Liver (tissue), 3 donors: ENCODE results near the gene ADAMTS16.

Experiments used
- EGR1 ChIP-seq, 2 donors: IDR thresholded peaks; 2 replicates each; pipeline ENCODE4 v1.6.1; 2016 to 2018; ENCODE audit warnings: antibody characterized with exemption in 2 of 2, low read depth in 2 of 2
- FOXA1 ChIP-seq: IDR thresholded peaks from 2 replicates; pipeline ENCODE4 v1.6.1; 2016; ENCODE audit warnings: antibody characterized with exemption
- HNF4A ChIP-seq, 2 donors: conservative IDR thresholded peaks; 2 replicates each; pipeline ENCODE4 v1.6.1; 2016; ENCODE audit warnings: antibody characterized with exemption in 2 of 2, mild to moderate bottlenecking in 2 of 2
- RAD21 ChIP-seq, 2 donors: IDR thresholded peaks; 2 replicates each; pipeline ENCODE4 v1.6.1; 2016; ENCODE audit warnings: antibody characterized with exemption in 2 of 2, mild to moderate bottlenecking in 2 of 2
- RXRA ChIP-seq, 2 donors: IDR thresholded peaks; 2 replicates each; pipeline ENCODE4 v1.6.1; 2017 to 2018; ENCODE audit warnings: antibody characterized with exemption in 2 of 2, mild to moderate bottlenecking in 1 of 2
- SP1 ChIP-seq: IDR thresholded peaks from 2 replicates; pipeline ENCODE4 v1.6.1; 2018; ENCODE audit warnings: antibody characterized with exemption, mild to moderate bottlenecking
- TAF1 ChIP-seq: conservative IDR thresholded peaks from 2 replicates; pipeline ENCODE4 v1.6.1; 2016; ENCODE audit warnings: antibody characterized with exemption, mild to moderate bottlenecking
- TF ChIP-seq, protein P1 (sequence below): fragments of 150-350 bp; IDR thresholded peaks from 2 replicates; pipeline ENCODE4 v1.5.1; 2017; ENCODE audit warnings: improper control_type of control experiment, low read depth, low read length; ENCODE audit not compliant: missing input control
- TF ChIP-seq, protein P2 (sequence below): IDR thresholded peaks from 2 replicates; pipeline ENCODE4 v1.6.1; 2016; ENCODE audit warnings: antibody characterized with exemption
- TF ChIP-seq, protein P3 (sequence below): IDR thresholded peaks from 2 replicates; pipeline ENCODE4 v1.6.1; 2016; ENCODE audit warnings: antibody characterized with exemption, mild to moderate bottlenecking
- TF ChIP-seq, protein P4 (sequence below): IDR thresholded peaks from 2 replicates; pipeline ENCODE4 v1.6.1; 2016; ENCODE audit warnings: antibody characterized with exemption
- TF ChIP-seq, protein P5 (sequence below): IDR thresholded peaks from 2 replicates; pipeline ENCODE4 v1.6.1; 2016; ENCODE audit warnings: antibody characterized with exemption
- donor health status: healthy.
- donor health status: healthy.

DNA sequence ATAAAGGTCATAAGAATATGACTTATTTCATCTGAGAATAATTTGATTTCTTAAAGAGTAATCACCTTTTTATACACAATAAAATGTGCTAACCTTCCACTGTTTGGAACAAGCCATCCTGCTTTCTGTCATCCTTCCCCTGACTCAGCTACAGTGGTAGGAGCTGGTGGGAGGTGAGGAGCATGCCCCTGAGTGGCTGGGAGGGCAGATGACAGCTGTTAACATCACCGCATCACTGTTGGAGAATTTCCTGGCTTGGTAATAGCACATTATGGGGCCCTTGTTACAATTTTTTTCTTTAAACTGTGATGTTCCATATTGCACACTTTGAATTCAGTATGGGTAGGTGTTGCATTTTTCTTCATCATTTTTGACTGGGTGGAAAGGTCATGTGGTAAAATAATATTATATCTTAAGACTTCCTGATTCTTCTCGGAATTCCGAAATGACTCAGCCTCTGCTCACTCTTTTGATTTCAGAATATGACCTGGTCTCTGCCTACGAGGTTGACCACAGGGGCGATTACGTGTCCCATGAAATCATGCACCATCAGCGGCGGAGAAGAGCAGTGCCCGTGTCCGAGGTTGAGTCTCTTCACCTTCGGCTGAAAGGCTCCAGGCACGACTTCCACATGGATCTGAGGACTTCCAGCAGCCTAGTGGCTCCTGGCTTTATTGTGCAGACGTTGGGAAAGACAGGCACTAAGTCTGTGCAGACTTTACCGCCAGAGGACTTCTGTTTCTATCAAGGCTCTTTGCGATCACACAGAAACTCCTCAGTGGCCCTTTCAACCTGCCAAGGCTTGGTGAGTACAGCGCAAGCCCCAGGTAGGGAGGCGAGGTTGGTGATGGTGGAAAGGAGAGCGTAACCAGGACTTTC, 5.8 kb downstream of the ADAMTS16 start:
- TF ChIP-seq HNF4A (conservative IDR thresholded peaks at IDR 0.05), result no peak
- TF ChIP-seq, protein P1, sequence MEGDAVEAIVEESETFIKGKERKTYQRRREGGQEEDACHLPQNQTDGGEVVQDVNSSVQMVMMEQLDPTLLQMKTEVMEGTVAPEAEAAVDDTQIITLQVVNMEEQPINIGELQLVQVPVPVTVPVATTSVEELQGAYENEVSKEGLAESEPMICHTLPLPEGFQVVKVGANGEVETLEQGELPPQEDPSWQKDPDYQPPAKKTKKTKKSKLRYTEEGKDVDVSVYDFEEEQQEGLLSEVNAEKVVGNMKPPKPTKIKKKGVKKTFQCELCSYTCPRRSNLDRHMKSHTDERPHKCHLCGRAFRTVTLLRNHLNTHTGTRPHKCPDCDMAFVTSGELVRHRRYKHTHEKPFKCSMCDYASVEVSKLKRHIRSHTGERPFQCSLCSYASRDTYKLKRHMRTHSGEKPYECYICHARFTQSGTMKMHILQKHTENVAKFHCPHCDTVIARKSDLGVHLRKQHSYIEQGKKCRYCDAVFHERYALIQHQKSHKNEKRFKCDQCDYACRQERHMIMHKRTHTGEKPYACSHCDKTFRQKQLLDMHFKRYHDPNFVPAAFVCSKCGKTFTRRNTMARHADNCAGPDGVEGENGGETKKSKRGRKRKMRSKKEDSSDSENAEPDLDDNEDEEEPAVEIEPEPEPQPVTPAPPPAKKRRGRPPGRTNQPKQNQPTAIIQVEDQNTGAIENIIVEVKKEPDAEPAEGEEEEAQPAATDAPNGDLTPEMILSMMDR, result no peak
- TF ChIP-seq RXRA (IDR thresholded peaks at IDR 0.05), result no peak
- TF ChIP-seq FOXA1, result no peak
- TF ChIP-seq, protein P2, sequence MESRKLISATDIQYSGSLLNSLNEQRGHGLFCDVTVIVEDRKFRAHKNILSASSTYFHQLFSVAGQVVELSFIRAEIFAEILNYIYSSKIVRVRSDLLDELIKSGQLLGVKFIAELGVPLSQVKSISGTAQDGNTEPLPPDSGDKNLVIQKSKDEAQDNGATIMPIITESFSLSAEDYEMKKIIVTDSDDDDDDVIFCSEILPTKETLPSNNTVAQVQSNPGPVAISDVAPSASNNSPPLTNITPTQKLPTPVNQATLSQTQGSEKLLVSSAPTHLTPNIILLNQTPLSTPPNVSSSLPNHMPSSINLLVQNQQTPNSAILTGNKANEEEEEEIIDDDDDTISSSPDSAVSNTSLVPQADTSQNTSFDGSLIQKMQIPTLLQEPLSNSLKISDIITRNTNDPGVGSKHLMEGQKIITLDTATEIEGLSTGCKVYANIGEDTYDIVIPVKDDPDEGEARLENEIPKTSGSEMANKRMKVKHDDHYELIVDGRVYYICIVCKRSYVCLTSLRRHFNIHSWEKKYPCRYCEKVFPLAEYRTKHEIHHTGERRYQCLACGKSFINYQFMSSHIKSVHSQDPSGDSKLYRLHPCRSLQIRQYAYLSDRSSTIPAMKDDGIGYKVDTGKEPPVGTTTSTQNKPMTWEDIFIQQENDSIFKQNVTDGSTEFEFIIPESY, result no peak
- no peak for TF ChIP-seq SP1
- TF ChIP-seq, protein P3, sequence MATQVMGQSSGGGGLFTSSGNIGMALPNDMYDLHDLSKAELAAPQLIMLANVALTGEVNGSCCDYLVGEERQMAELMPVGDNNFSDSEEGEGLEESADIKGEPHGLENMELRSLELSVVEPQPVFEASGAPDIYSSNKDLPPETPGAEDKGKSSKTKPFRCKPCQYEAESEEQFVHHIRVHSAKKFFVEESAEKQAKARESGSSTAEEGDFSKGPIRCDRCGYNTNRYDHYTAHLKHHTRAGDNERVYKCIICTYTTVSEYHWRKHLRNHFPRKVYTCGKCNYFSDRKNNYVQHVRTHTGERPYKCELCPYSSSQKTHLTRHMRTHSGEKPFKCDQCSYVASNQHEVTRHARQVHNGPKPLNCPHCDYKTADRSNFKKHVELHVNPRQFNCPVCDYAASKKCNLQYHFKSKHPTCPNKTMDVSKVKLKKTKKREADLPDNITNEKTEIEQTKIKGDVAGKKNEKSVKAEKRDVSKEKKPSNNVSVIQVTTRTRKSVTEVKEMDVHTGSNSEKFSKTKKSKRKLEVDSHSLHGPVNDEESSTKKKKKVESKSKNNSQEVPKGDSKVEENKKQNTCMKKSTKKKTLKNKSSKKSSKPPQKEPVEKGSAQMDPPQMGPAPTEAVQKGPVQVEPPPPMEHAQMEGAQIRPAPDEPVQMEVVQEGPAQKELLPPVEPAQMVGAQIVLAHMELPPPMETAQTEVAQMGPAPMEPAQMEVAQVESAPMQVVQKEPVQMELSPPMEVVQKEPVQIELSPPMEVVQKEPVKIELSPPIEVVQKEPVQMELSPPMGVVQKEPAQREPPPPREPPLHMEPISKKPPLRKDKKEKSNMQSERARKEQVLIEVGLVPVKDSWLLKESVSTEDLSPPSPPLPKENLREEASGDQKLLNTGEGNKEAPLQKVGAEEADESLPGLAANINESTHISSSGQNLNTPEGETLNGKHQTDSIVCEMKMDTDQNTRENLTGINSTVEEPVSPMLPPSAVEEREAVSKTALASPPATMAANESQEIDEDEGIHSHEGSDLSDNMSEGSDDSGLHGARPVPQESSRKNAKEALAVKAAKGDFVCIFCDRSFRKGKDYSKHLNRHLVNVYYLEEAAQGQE, result no peak
- TF ChIP-seq, protein P4, sequence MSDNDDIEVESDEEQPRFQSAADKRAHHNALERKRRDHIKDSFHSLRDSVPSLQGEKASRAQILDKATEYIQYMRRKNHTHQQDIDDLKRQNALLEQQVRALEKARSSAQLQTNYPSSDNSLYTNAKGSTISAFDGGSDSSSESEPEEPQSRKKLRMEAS, result no peak
- TF ChIP-seq, protein P5, sequence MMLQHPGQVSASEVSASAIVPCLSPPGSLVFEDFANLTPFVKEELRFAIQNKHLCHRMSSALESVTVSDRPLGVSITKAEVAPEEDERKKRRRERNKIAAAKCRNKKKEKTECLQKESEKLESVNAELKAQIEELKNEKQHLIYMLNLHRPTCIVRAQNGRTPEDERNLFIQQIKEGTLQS, result no peak
- TF ChIP-seq EGR1 (IDR thresholded peaks at IDR 0.05; ENCODE audit: low read depth in 2 of 2), result no peak
- no peak for TF ChIP-seq RAD21 (IDR thresholded peaks at IDR 0.05)
- no peak for TF ChIP-seq TAF1
